GM12874 (cell line): ENCODE data around the gene KLF5.

ENCODE experiments used
- TF ChIP-seq, protein P1 (sequence below): IDR thresholded peaks from 2 replicates; pipeline ENCODE4 v1.5.1; 2011; ENCODE audit warnings: low read depth, mild to moderate bottlenecking, control low read depth, low read length, moderate library complexity; ENCODE audit not compliant: insufficient read depth

The KLF5 gene

DNA sequence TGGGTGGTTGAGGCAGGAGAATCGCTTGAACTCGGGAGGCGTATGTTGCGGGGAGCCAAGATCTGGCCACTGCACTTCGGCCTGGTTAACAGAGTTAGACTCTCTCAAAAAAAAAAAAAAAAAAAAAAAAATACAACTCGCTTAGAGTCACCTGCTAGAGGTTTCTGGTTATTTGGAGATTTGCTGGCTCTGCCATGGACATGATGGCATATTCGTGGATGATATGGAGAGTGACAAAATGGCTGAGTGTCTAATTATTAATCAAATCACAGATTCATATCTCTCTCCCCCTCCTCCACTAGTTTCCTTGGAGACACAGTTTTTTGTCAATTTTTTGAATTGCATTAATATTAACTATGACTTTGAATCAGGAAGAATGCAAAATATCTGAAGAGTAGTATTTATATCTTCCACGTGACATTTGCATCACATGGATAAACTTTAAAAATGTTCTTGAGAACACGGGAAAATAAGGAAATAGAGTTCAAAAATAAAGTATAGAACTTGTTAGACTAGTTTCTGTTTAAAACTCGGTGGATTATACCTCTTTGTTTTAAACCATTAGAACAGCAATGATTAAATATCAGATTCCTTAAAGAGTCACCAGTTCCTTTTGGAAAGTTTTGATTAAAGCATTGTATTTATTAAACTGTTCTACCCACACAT lies 47.8 kb downstream of the KLF5 start:
- TF ChIP-seq, protein P1, sequence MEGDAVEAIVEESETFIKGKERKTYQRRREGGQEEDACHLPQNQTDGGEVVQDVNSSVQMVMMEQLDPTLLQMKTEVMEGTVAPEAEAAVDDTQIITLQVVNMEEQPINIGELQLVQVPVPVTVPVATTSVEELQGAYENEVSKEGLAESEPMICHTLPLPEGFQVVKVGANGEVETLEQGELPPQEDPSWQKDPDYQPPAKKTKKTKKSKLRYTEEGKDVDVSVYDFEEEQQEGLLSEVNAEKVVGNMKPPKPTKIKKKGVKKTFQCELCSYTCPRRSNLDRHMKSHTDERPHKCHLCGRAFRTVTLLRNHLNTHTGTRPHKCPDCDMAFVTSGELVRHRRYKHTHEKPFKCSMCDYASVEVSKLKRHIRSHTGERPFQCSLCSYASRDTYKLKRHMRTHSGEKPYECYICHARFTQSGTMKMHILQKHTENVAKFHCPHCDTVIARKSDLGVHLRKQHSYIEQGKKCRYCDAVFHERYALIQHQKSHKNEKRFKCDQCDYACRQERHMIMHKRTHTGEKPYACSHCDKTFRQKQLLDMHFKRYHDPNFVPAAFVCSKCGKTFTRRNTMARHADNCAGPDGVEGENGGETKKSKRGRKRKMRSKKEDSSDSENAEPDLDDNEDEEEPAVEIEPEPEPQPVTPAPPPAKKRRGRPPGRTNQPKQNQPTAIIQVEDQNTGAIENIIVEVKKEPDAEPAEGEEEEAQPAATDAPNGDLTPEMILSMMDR, result no peak

DNA sequence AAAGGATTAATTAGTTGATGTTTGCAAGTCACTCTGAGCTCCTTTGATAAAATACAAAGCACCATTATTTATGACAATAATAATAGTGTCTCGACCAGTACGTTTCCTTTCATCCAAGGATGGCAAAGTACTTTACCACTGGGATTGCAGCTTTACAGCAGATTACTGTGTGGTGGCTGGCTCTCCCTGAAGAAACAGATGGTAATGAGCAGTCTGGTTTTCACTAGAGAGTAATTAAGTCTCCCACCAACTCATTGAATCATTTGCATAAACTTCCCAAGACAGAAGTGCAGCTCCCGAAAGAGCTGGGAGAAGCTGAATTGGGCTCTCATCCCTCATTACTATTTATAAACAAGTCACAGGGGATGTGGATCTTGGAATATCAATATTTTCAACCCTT lies 48.7 kb downstream of the KLF5 start:
- TF ChIP-seq, protein P1, result no peak

DNA sequence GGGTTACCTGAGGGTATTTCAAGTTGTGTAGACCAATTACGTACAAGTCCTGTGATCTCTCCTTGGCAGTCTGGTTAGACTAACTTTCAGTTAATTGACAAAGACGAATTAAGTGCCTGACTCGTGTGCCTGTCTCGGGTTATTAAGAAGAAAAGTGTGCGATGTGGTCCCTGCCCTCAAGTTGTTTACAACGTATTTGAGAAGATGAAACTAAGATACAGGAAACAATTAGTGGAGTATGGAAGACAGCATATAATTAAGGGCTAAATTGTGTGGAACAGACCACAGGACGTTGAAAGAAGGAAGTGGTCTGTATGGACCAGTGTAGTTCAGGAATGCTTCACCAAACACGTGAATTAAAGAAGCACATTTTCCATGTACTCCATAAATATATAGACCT lies 49.2 kb downstream of the KLF5 start:
- TF ChIP-seq, protein P1, result no peak

DNA sequence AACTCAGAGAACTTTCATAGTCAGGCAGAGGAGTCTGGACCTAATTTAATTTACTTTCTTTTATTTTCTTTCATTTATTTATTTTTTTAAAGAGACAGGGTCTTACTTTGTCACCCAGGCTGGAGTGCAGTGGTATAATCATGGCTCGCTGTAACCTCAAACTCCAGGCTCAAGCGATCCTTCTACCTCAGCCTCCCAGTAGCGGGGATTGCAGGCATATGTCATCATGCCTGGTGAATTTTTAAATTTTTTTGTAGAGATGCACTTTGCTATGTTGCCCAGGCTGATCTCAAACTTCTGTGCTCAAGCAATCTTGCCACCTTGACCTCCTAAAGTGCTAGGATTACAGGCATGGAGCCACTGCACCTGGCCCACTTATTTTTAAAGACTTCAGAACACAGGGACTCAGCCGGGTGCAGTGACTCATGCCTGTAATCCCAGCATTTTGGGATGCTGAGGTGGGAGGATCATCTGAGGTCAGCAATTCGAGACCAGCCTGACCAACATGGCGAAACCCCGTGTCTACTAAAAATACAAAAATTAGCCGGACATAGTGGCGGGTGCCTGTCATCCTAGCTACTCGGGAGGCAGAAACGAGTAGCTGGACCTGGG lies 50.6 kb downstream of the KLF5 start:
- TF ChIP-seq, protein P1, result no peak

DNA sequence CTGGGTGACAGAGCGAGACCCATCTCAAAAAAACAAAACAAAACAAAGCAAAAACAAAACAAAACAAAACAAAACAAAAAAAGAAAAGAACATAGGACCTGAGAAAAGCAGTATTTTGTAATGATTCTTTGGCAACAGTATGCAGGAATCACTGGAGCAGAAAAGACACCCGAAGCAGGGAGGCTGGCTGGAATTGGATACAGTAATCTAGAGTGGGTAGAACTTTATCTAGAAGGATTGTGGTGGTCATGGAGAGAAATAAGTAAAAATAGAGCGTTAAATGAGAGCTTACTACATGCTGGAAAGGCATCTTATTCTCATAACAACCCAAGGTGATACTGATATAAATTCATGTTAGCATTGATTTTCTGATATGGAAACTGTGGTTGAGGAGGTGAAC lies 51.2 kb downstream of the KLF5 start:
- TF ChIP-seq, protein P1, result no peak

DNA sequence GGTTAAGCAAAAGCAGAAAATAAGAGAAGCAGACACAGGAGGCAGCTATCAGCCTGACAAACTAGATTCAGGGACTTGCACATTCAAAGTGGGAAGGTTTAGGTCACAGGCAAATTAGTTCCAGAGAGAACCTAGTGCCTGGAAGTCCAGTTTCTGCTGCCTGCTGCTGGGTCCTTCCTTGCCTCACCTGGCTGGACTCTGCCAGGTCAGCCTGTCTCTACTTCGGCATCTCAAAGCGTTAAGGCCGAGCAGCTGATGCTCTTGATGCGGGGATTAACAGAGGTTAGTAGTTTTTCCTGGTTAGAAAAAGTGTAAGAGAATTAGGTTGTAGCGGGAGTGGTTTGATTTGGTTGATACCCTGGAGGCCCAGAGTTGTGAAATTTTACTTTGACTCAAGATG lies 52.0 kb downstream of the KLF5 start:
- TF ChIP-seq, protein P1, result no peak

DNA sequence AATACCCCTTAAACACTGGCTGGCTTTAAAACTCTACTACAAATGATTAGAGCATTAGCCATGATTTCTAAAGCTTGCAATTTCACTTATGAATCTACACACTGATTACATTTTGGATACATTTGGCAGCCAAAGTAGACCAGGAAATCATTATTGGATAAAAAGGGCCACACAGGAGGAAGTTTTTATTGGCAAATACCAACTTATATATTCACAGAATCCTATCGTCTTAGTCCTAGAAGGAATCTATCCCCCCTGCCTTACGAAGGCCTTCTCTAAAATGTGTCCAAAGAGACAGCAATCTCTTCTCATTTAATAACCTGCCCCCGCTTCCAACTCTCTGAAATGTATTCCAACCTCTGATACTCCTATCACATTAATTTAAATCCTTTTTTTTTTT lies 52.5 kb downstream of the KLF5 start:
- TF ChIP-seq, protein P1, result no peak
